Kidney epithelial cell (primary cell): Measurements from ENCODE around the gene RGS10. TPM values are rescaled to one million over a fixed set of nuclear protein-coding genes. Genes with fewer than 3 reads are reported as not detected.

Experiments
- DNase-seq: peaks from one replicate; pipeline ENCODE4 v3.0.0-alpha.2; 2010; ENCODE audit warnings: low read depth
- H3K27me3 ChIP-seq: 2 replicates; pipeline ENCODE4 v1.6.0; 2011; ENCODE audit warnings: low read length; ENCODE audit not compliant: control insufficient read depth, insufficient read depth
- H3K36me3 ChIP-seq: 2 replicates; pipeline ENCODE4 v1.5.1; 2011; ENCODE audit warnings: low read length; ENCODE audit not compliant: control insufficient read depth, insufficient read depth
- H3K4me3 ChIP-seq: 2 replicates; pipeline ENCODE4 v1.5.1; 2011; ENCODE audit warnings: low read depth, mild to moderate bottlenecking, control low read depth, low read length
- CTCF ChIP-seq: IDR thresholded peaks from 2 replicates; pipeline ENCODE4 v1.5.1; 2011; ENCODE audit warnings: mild to moderate bottlenecking, moderate library complexity, low read length, control low read depth, inconsistent platforms; ENCODE audit not compliant: insufficient read depth, poor library complexity, severe bottlenecking
- total RNA-seq: library from RNA; depleted of rRNA; stranded (reverse); fragments of >200 nt; gene quantifications from 2 replicates; pipeline ENCODE4 v1.2.3, GENCODE V29; 2015

RGS10 gene
- total RNA-seq, 1 donor from 2014 or later: 43.7 TPM

GRCh38 chr10:119517235-119518141 is 25.0 kb downstream of the RGS10 start:
- Histone ChIP-seq H3K27me3 (no peaks in the 10 kb centered on the region), H3K36me3 (no peaks in the 10 kb centered on the region), H3K4me3 (no peak overlapping the region)
- DNase-seq: no peak
- no peak for TF ChIP-seq CTCF

DNA sequence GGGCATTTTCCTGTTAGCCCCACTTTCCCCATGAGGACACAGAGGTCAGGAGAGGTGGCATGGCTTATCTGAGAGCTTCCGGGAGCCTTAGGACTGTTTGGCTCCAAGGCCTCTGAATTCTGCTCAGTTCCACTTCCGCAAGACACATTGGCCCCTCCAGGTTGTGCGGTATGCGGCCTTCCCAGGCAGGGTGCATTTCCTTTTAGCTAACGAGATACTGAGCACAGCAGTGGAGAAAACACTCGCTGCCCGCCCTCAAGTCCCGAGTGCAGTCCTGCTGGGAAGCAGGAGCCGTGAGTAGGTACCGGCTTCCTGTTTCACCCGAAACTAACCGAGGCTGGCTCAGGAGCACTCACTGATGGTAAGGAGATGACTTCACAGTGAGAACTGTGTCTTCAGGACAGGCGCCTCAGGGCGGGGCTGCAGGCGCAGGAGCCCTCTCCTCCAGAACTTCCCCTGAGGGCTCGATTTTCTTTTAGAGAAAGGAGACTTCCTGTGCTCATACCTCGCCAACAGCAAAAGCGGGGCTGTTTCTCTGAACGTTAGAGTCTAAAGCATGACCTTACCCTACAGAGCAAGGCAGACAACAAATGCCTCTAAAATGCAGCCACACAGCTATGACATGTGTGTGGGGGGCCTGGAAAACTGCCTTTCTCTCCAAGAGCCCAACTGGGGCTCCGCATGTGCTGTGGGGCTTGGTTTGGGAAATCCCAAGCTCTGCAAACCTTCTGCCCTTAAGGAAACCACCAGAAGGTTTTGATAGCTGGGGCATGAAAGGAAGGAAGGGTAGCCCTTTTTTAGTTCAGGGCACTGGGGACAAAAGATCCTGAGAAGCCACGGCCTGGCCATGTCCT is 25.9 kb downstream of the RGS10 start:
- DNase-seq: no peak
- Histone ChIP-seq H3K4me3 (no peak overlapping the region), H3K36me3 (no peaks in the 10 kb centered on the region), H3K27me3 (no peaks in the 10 kb centered on the region)
- no peak for TF ChIP-seq CTCF

DNA sequence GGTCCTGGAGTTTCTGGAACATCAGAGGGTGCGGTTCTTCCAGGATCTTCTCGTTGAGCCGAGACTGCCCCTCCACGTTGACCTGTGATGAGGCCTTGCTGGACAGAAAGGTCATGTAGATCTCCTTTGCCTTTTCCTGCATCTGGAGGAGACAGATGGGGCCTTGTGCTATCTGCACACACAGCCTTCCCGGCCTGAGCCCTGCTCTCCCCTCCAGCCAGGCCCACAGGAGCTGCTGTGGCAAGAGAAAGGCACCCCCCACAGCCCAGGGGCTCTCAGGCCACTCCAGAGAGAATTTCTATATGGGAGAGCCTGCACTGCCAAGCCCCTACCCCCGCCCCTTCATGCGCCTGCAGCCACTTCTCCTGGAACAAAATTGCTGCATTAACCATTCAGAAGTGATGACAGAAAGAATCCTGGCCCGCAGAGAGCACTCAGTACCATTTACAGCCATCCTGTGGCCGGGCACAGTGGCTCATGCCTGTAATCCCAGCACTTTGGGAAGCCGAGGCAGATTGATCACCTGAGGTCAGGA is 26.9 kb downstream of the RGS10 start:
- H3K36me3 ChIP-seq: no peaks in the 10 kb centered on the region
- H3K4me3 ChIP-seq: no peak overlapping the region
- no peak for DNase-seq
- TF ChIP-seq CTCF: no peak
- no peaks in the 10 kb centered on the region for H3K27me3 ChIP-seq

GRCh38 chr10:119514819-119515218 is 27.7 kb downstream of the RGS10 start:
- no peak for DNase-seq
- Histone ChIP-seq H3K36me3 (no peaks in the 10 kb centered on the region), H3K27me3 (no peaks in the 10 kb centered on the region), H3K4me3 (no peak overlapping the region)
- TF ChIP-seq CTCF: no peak

DNA sequence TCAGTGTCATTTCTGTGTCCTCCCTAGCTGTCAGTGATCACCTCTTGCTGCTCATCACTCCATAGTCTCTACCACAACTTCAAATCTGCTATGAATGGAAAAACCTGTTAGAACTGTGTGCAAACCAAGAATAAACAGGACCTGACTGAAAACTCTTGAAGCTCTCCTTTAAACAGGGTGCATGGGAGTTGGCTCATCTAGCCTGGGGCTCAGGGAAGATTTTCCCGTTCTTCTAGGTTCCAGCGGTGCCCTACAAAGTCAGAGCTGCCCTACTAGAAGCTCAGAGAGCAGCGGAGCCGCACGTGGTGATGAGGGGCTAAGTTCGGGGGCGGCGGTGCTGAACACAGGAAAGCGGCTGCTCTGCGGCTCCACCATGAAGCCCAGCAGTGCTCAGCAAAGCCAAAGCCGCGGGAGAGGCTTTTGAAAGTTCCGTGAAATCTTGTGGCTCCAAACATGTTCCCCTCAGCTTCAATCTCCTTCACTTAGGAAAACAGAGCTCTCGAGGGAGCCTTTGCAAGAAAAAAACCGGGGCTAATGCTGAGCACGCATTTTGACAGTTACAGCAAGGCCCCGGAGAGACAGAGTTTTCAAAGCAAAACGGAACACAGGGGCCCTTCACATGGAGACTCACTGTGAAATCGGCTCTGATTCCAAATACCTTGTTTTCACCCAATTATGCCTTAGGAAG is 30.5 kb downstream of the RGS10 start:
- no peaks in the 10 kb centered on the region for H3K36me3 ChIP-seq
- no peak for TF ChIP-seq CTCF
- no peak for DNase-seq
- H3K27me3 ChIP-seq: no peaks in the 10 kb centered on the region
- H3K4me3 ChIP-seq: no peak overlapping the region
